HG02798 (cell line): Measurements from ENCODE around the gene PBX4.
"Not testable (repeated sequence)": the region's sequence is repeated elsewhere in the genome, so short reads cannot be mapped to it uniquely, and the experiment has no call there.

Source experiments
- ATAC-seq: cut with Tn5 transposase; IDR thresholded peaks from one replicate; pipeline ENCODE4 v1.9.1; 2021; ENCODE audit warnings: mild to moderate bottlenecking; ENCODE audit not compliant: unreplicated experiment, poor library complexity

The PBX4 gene

GRCh38 chr19:19627621-19628500 lies 9.4 kb upstream of the PBX4 start, which contains the start of gene LPAR2:
Gene LPAR2, minus strand, starts transcription at chr19:19628220. Its CDS starts 945 bp downstream, at chr19:19627275.
- peak; percentile 69 for ATAC-seq

DNA sequence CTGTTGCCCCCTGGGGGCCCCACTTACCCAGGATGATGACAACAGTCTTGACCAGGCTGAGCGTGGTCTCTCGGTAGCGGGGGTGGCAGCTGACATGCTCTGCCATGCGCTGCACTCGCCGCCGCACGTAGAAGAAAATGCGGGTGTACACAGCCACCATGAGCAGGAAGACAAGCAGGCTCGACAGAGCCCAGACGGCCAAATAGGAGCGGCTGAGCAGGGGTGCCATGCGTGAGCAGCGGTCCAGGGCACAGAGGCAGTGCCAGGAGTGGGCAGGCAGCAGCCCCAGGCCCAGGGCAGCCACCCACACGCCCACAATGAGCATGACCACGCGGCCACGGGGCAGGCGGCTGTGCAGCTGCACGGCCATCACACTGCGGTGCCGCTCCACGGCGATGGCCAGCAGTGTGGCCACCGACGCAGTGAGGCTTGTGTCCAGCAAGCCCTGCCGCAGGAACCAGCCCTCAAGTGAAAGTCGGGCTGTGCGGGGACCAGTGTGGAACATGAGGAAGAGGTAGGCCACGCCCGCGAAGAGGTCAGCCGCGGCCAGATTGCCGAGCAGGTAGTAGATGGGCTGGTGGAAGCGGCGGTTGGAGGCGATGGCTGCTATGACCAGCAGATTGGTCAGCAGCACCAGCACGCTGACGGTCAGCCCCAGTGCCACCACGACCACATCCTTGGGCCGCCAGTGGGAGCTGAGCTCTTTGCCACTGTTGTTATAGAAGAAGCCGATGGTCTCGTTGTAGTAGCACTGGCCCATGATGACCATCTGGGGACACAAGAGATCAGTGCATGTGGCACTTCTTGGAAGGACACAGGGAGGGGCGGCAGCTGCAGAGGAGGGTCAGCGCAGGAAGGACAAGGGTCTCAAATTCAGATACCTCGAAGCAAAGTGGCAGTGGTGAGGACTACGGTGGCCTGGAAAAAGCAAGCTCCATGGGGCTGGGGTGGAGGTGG lies 8.3 kb upstream of the PBX4 start:
- ATAC-seq: no peak

GRCh38 chr19:19624032-19624570 lies 5.6 kb upstream of the PBX4 start:
- no peak for ATAC-seq

GRCh38 chr19:19623383-19623782 lies 4.9 kb upstream of the PBX4 start:
- ATAC-seq: no peak

DNA sequence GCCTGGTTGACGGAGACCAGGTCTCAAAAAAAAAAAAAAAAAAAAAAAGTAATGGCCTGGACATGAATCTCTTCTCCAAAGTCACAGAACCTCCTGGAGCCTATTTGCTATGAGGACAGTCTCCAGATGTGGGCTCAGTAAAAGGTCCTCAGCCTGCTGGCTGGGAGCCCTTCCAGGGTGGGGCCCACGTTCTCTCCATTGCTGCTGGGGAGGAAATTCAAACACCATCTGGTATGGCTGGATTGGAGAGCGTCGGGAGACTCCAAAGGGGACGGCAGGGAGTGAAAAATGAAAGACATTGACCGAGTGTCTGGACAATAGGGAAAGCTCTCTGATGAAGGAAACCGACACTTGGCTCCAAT lies 1.3 kb upstream of the PBX4 start:
- ATAC-seq: no peak

DNA sequence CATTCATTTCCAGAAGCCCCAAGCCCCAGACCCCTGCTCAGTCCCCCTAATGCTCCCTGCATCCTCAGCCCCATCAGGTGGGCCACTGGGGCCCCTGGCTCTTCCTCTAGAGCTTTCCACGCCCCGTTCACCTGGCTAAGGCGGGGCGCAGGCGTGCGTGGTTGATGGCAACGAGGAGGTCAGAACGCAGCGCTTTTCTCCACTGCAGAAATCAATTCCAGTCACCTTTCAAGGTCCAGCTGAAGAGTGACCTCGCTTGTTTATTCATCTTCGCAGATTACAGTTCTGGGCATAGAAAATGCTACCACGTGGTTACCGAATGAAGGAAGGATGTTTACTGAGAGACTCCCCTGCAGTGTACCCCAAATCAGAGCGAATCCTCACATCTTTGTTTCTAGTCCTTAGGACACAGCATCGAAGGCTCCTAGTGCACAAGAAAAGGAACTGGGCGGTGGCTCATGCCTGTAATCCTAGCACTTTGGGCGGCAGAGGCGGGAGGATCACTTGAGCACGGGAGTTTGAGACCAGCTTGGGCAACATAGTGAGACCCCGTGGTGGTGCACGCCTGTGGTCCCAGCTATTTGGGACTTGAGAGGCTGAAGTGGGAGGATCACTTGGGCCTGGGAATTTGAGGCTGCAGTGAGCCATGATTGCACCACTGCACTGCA lies 828 bp upstream of the PBX4 start:
- ATAC-seq: no peak

DNA sequence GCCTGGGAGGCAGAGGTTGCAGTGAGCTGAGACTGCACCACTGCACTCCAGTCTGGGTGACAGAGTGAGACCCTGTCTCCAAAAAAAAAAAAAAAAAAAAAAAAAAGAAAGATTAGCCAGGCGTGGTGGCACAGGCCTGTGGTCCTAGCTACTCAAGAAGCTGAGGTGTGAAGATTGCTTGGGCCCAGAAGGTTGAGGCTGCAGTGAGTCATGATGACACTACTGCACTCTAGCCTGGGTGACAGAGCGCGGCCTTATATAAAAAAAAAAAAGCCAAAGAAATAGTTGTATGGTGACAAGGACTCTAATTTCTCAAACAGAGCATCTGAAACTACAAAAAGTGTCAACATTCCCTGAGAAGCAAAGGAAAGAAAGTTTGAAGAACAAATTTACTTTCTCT lies 3.4 kb downstream of the PBX4 start:
- ATAC-seq: no peak

DNA sequence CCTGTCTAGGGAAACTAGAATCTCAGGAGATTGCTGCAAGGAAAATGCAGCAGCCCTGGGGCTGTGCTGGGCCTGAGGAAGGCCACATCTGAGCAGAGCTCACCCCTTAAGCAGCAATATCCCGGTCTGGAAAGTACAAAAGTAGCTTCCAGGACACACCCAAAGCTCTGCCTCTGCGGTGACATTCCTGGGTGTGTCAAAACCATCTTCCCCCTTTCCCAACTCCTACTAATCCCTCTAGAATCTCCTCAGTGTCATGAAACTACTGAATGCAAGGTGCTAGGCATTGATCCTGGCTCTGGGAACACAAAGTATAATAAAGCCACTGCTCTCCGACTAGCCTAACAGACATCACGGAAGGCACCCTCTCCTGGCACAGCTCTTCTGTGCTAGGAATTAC lies 5.0 kb downstream of the PBX4 start:
- no peak for ATAC-seq

- no peak for ATAC-seq
Measured at GRCh38 chr19:19610376-19611202, 7.9 kb downstream of the PBX4 start.

- ATAC-seq: not testable (repeated sequence)
Measured at GRCh38 chr19:19606686-19607085, 11.8 kb downstream of the PBX4 start.

GRCh38 chr19:19606021-19606420 lies 12.5 kb downstream of the PBX4 start:
- ATAC-seq: no peak

DNA sequence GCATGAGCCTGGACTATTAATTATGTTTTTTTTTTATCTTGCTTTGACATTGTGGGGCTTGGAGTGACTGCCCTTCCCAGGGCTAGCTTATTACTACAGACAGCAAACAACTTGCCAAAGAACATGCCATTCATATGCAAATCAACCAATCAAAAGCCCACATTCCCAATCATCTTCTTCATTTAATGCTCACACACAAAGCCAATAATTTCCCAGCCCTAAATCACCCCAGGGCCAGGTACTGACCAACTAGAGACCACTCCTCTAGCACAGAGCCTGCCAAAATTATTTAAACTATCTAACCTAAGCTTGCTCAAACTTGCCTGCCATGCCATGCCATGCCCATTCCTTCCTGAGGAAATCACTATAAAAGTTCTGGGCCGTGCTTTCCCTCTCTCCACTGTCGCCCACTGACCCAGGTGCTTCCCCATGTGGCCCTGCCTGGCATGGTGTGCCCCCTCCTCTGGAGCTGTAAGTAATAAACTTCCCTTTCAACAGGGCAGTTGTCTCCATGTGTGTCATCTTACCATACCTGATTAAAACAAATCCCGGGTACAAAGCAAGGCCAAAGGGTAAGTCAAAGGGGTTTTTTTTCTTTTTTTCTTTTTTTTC lies 15.7 kb downstream of the PBX4 start:
- ATAC-seq: no peak

GRCh38 chr19:19602136-19602712 lies 16.3 kb downstream of the PBX4 start:
- no peak for ATAC-seq

DNA sequence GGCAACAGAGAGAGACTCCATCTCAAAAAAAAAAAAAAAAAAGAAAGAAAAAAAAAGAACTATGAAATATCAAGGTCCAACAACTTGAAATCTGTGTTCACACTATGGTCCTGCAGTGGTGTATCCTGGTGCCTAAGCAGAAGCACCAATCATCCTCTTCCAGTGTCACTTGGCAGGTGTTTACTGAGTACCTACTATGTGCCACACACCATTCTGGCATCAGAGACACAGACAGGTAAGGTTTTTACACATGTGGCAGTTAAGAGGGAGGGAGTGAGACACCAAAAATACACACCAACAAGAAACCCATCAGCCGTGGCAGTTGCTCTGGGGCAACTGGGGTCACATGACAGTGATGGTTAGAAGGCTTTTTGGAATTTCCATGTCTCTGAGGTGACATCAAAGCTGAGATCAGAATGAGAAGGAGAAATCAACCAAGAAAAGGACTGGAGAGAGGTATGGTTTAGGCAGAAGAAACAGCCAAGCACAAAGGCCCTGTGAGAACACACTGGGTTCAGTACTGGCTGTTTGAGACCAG lies 17.6 kb downstream of the PBX4 start:
- no peak for ATAC-seq

DNA sequence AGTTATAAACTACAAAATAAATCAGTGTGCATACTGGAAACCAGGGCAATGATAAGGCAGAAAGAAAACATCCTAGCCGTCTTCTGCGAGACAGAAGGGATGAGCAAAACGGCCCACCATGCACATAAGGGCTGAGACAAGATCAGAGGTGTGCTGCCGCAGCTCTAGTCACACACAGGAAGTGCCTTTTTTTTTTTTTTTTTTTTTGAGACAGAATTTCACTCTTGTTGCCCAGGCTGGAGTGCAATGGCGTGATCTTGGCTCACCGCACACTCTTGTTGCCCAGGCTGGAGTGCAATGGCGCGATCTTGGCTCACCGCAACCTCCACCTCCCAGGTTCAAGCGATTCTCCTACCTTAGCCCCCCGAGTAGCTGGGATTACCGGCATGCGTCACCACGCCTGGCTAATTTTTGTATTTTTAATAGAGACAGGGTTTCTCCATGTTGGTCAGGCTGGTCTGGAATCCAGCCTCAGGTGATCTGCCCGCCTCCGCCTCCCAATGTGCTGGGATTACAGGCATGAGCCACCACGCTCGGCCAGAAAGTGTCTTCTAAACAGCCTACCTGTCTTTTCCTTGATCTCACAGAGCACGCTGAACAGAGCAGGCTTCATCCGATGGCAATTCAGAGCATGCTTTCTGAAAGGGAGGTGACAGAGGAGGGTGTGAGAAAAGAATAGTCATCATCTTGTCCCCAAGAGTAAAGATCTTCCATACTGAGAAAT lies 19.6 kb downstream of the PBX4 start:
- peak; percentile 40 for ATAC-seq

GRCh38 chr19:19597809-19598306 lies 20.6 kb downstream of the PBX4 start:
- ATAC-seq: peak; percentile 58

GRCh38 chr19:19595171-19595701 lies 23.3 kb downstream of the PBX4 start:
- no peak for ATAC-seq
